K562 (cell line): Measurements from ENCODE around the gene SEMA3A.

Experiments used
- EZH2 ChIP-seq: IDR thresholded peaks from 2 replicates; pipeline ENCODE4 v1.6.1; 2012; ENCODE audit warnings: low read depth, mild to moderate bottlenecking, inconsistent platforms, low read length, borderline replicate concordance
- POLR2AphosphoS5 ChIP-seq: IDR thresholded peaks from 2 replicates; pipeline ENCODE4 v1.6.1; 2011; ENCODE audit warnings: mild to moderate bottlenecking, low read depth, low read length, moderate library complexity; ENCODE audit not compliant: control insufficient read depth, insufficient read depth
- TF ChIP-seq, protein P1 (sequence below): fragments of 450-650 bp; formaldehyde crosslinking; conservative IDR thresholded peaks from 2 replicates; pipeline ENCODE4 v1.4.0; 2022; ENCODE audit warnings: mild to moderate bottlenecking, missing genetic modification characterization

DNA sequence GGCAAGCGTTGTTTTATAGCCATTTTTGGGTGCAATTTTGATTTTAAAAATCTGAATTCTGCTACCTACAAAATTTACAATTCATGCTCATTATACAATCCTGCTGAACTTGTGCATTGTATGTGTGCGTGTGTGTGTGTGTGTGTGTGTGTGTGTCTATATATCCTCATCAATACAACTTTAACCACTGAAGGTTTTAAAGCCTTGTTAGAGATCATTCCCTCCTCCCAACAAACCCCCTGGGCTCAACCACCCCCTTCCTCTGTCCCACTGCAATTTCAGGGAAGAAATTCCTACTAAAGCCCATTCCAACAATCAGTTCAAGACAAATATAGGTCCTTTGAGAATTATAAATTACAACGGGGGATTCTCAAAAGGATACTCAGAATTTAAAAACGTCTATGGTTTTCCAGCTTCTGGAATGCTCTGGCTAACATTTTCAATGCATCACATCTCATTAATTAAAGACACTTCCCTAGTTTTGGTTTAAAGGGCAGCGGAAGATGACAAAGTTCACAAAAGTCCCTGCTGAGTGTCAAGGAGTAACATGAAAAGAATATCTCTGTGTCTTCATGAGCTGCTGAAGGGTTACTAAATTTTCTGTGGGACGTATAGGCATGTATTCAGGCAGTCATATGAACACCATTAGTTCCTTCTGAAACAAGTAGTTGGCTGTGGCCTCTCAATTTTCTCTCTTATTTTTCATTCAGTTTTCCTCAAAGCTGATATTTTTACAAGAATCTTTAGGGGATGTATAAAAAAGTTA lies 889 bp upstream of the SEMA3A start:
- TF ChIP-seq EZH2 = no peak
- no peak for TF ChIP-seq POLR2AphosphoS5
- TF ChIP-seq, protein P1, sequence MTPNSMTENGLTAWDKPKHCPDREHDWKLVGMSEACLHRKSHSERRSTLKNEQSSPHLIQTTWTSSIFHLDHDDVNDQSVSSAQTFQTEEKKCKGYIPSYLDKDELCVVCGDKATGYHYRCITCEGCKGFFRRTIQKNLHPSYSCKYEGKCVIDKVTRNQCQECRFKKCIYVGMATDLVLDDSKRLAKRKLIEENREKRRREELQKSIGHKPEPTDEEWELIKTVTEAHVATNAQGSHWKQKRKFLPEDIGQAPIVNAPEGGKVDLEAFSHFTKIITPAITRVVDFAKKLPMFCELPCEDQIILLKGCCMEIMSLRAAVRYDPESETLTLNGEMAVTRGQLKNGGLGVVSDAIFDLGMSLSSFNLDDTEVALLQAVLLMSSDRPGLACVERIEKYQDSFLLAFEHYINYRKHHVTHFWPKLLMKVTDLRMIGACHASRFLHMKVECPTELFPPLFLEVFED (CRISPR knock-in tag) = no peak
